ENCODE measurements around the gene TRIP10. TPM values are rescaled to one million over a fixed set of nuclear protein-coding genes. Genes with fewer than 3 reads are reported as not detected.
A peak's percentile ranks its signal among the peaks of the same experiment; 100 is the strongest.

The TRIP10 gene
- total and polyA plus RNA-seq, 2 of the 13 experiments (the other 11 are each of a cell fraction or from before 2014, with no cell fraction given): 32.5 to 33.2 TPM

DNA sequence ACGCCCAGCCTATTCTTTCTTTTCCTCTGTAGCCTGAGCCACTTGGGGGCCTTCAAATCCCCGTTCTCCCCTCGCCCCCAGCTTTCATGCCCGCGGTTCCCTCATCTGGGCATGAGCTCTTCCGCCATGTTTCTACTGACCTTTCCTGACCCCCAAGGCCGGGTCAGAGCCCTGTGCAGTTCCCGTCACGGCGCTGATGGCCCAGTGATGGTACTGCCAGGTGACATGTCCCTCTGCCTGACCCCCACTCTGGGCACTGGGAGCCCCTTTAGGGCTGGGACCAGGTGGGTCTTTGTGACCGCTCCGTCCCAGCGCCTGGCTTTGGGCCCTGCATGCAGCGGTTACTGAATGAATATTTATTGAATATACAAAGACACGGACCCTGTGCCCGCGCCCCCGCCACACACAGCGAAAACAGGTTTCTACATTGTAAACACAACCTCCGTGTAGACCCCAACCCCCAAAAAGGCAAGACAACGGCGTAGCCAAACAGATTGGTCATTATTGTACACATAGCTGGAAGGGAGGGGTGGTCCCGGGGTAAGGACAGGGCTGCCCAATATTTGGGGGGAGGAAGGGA lies 9.8 kb upstream of the TRIP10 start (continued):
- TF ChIP-seq ATF2 (CRISPR knock-in tag; IDR thresholded peaks at IDR 0.05) (no peak), ZNF710 (CRISPR knock-in tag; IDR thresholded peaks at IDR 0.05; ENCODE audit: borderline replicate concordance) (no peak), ARNTL (CRISPR knock-in tag; IDR thresholded peaks at IDR 0.05) (no peak), MAFF (IDR thresholded peaks at IDR 0.05; ENCODE audit: low read depth, low read length) (no peak), ZNF230 (CRISPR knock-in tag; IDR thresholded peaks at IDR 0.05) (no peak), ZEB1 (IDR thresholded peaks at IDR 0.05; ENCODE audit: insufficient replicate concordance, low read depth) (peak; percentile 41), SMAD1 (CRISPR knock-in tag; IDR thresholded peaks at IDR 0.05; ENCODE audit: borderline replicate concordance, low read depth) (no peak), ZFP82 (CRISPR knock-in tag; IDR thresholded peaks at IDR 0.05; ENCODE audit: borderline replicate concordance) (0 out of 2 replicates have a peak, but pooled peaks have one; percentile 24), NCOA5 (CRISPR knock-in tag; IDR thresholded peaks at IDR 0.05) (no peak), MBNL3 (CRISPR knock-in tag; conservative IDR thresholded peaks at IDR 0.05) (no peak), CSRNP2 (CRISPR knock-in tag; conservative IDR thresholded peaks at IDR 0.05; ENCODE audit: low read depth) (no peak), ZNF597 (CRISPR knock-in tag; IDR thresholded peaks at IDR 0.05) (no peak), ZSCAN31 (CRISPR knock-in tag; IDR thresholded peaks at IDR 0.05; ENCODE audit: low read depth) (no peak), DR1 (CRISPR knock-in tag; IDR thresholded peaks at IDR 0.05) (no peak), HDAC1 (CRISPR knock-in tag; IDR thresholded peaks at IDR 0.05) (peak; percentile 32), SOX6 (IDR thresholded peaks at IDR 0.05) (no peak), SOX6 (CRISPR knock-in tag; IDR thresholded peaks at IDR 0.05) (no peak), MTF2 (CRISPR knock-in tag; IDR thresholded peaks at IDR 0.05; ENCODE audit: borderline replicate concordance) (no peak), ZNF784 (CRISPR knock-in tag; IDR thresholded peaks at IDR 0.05; ENCODE audit: borderline replicate concordance) (0 out of 2 replicates have a peak, but pooled peaks have one; percentile 40)
- TF ChIP-seq, protein P1, sequence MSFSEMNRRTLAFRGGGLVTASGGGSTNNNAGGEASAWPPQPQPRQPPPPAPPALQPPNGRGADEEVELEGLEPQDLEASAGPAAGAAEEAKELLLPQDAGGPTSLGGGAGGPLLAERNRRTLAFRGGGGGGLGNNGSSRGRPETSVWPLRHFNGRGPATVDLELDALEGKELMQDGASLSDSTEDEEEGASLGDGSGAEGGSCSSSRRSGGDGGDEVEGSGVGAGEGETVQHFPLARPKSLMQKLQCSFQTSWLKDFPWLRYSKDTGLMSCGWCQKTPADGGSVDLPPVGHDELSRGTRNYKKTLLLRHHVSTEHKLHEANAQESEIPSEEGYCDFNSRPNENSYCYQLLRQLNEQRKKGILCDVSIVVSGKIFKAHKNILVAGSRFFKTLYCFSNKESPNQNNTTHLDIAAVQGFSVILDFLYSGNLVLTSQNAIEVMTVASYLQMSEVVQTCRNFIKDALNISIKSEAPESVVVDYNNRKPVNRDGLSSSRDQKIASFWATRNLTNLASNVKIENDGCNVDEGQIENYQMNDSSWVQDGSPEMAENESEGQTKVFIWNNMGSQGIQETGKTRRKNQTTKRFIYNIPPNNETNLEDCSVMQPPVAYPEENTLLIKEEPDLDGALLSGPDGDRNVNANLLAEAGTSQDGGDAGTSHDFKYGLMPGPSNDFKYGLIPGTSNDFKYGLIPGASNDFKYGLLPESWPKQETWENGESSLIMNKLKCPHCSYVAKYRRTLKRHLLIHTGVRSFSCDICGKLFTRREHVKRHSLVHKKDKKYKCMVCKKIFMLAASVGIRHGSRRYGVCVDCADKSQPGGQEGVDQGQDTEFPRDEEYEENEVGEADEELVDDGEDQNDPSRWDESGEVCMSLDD (CRISPR knock-in tag; IDR thresholded peaks at IDR 0.05; ENCODE audit: borderline replicate concordance): no peak

Measured in HepG2 (cell line).